GM08714 (cell line): ENCODE measurements around the gene KIAA0513.

Experiments used
- H3K4me3 ChIP-seq: fragments of 200-500 bp; sonication (Bioruptor generic); 2 replicates; pipeline ENCODE4 v1.5.1; 2014; ENCODE audit warnings: mild to moderate bottlenecking, low read length, inconsistent platforms
- ZNF274 ChIP-seq: IDR thresholded peaks from 2 replicates; pipeline ENCODE4 v1.6.1; 2012; ENCODE audit warnings: mild to moderate bottlenecking, low read depth, low read length

KIAA0513 gene

DNA sequence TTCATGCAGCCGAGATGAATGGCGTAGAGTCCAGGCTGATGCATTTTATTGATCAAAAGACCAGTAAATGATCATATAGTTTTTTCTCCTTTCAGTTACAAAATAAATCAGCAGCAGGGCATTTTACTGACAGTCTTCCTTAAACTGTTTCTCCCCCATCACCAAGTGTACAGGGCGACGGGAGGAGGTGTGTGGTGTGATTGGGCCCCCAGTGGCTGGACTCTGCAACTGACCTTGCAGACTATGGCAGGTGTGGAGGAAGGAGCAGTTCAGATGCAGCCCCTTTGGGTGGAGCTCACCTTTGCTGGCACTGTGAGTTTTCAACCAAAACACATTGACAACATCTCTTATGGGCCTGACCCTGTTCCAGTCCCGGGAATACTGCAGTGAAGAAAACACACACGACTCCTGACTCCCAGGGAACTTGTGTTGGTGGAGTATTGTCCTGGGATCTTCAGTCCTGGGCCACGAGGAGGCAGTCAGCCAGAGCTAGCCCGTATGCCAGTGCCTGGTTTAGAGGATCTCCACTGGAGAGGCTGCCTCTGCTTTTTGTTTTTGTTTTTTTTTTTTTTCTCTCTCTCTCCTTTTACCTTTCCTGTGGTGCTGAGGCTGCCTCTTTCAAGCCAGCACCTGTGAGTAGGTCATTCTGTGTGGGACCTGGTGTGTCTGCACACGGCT is 29.8 kb downstream of the KIAA0513 start:
- no peak overlapping the region for H3K4me3 ChIP-seq
- TF ChIP-seq ZNF274 = no peak

DNA sequence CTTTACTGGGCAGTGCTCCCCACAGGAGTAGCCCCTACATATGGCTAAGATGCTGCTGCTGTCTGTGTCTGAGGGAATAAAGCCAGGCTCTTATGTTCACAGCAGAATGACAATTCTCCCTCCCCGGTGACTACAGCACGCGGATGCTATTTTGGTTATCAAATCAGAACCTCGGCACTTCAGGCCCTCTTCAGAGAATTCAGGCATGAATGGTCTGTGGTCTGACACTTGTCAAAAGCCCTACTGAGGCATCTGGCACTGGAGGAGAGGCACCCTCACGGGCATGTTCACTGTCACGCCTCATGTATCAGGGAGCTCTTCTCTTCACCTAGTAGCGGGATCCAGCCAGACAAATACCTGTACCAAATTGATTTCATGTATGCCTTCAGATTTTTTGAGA is 30.4 kb downstream of the KIAA0513 start:
- no peak overlapping the region for H3K4me3 ChIP-seq
- TF ChIP-seq ZNF274 = no peak

DNA sequence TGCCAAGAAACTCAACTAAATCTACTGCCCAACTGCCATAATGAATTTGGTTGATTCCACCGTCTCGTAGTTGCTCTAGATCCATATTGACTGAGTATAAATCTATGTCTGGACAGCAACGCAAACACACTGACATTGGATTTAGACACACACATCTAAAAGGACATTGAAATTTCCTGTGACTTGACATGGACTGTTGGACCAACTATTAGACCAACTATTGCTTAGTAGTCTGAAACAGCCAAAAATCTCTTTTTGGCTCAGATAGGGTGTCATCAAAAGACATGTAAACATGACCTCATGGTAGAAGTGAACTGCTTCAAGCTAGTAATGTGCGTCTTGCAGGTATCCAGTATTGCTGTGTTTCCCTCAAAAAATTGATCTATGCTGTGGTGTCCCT is 31.3 kb downstream of the KIAA0513 start:
- H3K4me3 ChIP-seq = no peak overlapping the region
- no peak for TF ChIP-seq ZNF274

DNA sequence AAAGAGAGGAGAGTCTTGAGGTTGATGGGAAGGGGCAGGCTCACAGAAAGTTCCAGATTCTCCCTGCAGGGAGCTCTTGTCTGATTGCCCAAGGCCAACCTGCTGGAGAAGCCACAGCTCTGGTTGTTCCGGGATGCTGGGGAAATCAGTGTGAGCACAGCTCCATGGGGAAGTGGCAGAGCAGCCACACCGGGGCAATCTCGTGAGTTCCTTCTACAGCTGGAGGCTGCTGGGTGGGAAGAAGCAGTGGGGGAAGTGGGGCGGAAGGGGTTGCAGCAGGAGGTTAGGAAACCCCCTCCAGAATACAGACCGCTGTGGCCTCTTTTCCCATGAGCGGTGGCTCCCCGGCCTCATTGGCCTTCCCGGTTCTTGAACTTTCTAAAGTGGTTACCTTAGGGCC is 34.0 kb downstream of the KIAA0513 start:
- H3K4me3 ChIP-seq = no peak overlapping the region
- no peak for TF ChIP-seq ZNF274

DNA sequence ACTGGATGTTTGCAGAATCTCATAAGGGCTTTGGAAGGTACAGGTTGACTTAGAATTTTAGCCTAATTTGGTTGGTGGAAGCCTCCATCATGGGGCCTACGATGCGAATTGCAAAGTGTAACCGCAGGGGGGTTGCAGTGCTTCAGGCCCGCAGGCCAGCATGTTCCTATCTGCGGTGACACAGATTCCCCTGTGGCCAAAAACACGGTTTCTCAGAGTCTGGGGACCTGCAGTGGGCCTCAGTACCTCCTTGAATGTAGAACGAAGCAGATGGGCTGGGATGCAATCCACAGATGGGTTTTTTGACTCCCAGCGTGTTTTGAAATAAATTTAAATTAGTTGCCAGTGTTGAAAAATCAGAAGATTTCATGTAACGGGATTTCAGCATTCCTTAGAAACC is 34.7 kb downstream of the KIAA0513 start:
- no peak for TF ChIP-seq ZNF274
- H3K4me3 ChIP-seq = no peak overlapping the region

DNA sequence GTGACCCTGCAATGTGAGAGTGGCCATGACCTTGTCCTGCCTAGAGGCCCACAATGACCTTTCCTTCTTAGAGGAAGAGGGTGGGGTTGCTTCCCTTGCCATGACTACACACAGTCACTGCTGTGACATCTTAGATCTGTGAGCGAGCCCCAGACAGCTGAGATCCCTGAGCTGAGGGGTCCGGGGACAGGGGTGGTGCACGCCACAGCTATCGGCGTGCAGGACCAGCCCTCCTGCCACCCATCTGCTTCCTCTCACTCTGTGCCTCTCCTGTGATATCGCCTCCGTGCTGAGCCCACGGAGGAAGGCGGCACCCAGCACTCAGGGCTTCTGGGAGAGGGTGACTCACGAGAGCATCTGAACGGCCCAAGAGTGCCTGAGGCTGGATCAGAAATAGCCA is 35.2 kb downstream of the KIAA0513 start:
- H3K4me3 ChIP-seq = no peak overlapping the region
- TF ChIP-seq ZNF274 = no peak

DNA sequence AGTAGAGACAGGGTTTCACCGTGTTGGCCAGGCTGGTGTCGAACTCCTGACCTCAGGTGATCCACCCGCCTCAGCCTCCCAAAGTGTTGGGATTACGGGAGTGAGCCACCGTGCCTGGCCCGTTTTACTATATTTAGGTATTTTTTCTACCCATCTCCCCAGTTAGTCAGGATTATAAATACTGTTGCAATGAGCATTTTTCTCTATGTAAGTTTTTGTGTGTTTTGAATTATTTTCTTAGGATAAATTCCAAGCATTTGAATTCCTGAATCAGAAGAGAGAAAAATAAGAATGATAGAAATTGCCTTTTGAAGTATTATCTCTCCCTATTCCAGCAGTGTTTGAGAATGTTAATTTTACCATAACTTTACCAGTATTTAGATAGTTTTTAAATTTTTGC is 36.6 kb downstream of the KIAA0513 start:
- no peak overlapping the region for H3K4me3 ChIP-seq
- TF ChIP-seq ZNF274 = no peak

DNA sequence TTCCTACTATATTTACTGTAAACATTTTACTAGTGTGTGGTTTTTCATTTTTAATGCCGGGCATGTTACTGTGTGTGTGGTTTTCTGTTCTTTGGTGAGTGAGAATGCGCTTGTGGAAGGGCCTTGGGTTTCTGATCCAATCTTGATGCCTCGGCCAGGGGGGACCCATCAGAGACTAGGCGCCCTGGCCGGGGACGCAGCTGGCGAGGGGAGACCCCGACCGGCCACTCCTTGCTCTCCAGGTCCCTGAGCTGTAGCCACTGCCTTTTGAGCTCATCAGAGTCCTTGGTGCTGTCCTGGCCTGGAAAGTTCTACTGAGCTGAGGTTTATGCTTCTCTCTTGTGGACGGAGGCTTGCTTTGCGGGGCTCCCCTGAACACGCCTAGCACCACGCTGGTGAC is 37.5 kb downstream of the KIAA0513 start:
- TF ChIP-seq ZNF274 = no peak
- no peak overlapping the region for H3K4me3 ChIP-seq

DNA sequence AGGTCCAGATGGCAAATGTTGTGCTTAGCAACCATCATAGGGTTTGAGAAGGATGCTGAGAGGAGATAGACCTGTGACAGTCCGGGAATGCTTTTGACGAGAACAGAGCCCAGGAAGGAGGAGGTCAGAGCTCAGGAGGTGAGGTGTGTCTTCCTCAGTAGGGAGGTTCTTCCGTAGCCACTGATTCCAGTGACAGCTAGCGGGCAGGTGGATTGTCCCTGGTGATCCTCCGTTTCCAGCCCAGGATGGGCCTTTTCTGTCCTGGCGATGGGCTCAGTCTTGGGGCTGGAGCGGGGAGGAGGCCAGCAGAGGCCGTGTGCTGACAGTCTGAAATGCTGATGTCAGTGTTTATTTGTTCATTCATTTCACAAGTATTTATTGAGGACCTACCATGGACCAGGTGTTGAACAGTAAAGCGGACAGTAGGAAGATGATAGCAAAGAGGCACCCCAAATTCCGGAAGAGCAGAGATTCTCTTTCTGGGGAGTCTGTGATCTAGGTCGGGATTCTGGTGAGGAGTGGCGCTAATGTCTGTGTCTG is 38.8 kb downstream of the KIAA0513 start:
- H3K4me3 ChIP-seq = no peak overlapping the region
- no peak for TF ChIP-seq ZNF274

DNA sequence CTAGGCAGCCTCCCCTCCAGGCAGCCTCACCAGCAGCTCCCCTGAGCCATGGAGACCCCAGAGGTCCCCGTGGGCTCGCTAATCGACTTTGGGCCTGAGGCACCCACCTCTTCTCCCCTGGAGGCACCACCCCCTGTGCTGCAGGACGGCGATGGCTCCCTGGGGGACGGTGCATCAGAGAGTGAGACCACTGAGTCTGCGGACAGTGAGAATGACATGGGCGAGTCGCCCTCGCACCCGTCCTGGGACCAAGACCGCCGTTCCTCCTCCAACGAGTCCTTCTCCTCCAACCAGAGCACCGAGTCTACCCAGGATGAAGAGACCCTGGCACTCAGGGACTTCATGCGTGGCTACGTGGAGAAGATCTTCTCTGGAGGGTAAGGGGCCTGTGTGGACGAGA is 39.4 kb downstream of the KIAA0513 start:
- H3K4me3 ChIP-seq = no peak overlapping the region
- TF ChIP-seq ZNF274 = no peak

DNA sequence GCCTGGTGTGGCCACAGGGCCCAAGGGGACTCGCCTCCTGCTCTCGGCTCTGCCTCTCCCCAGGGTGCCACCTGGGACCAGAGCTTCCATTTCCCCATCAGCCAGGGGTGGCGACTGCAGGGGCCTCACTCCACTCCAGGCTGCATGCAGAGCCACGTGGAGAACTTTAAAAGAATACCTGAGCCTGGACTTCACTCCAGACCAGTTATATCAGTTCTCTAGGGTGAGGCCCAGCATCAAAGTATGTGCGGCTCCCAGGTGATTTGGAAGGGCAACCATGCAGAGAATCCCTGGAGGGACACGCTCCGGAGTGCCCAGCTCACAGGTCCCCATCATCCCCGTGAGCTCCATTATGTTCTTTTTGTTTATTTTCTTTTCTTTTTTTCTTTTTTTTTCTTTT is 39.8 kb downstream of the KIAA0513 start:
- no peak overlapping the region for H3K4me3 ChIP-seq
- TF ChIP-seq ZNF274 = no peak

DNA sequence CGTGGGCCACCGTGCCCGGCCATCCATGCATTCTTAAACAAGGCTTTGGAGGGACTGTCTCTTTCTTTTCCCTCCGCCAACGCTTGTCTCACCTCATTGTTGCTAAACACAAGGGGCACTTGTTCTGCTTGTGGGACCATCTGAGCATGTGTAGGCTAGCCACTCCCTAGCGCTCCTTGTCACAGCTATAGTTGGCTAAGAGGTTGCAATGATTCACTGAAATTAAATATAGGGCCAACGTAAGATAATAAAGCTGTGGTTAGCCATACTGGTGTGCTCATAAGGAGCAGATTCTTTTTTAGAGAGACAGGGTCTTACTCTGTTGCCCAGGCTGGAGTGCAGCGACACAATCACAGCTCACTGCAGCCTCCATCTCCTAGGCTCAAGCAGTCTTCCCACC is 41.2 kb downstream of the KIAA0513 start:
- TF ChIP-seq ZNF274 = no peak
- no peak overlapping the region for H3K4me3 ChIP-seq

DNA sequence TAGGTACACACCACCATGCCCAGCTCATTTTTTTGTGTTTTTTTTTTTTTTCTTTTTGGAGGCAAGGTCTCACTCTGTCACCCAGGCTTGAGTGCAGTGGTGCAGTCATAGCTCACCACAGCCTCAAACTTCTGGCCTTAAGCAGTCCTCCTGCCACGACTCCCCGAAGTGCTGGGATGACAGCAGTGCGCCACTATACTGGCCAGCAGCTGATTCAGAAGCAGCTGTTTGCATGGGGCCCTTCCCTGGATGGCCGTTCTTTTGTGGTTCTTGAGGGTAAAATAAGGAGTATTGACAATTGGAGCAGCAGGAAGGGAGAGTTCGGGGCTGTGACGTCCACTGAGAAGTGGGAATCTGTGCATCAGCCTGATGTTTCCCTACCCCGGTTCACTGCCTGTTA is 41.6 kb downstream of the KIAA0513 start:
- H3K4me3 ChIP-seq = no peak overlapping the region
- no peak for TF ChIP-seq ZNF274

DNA sequence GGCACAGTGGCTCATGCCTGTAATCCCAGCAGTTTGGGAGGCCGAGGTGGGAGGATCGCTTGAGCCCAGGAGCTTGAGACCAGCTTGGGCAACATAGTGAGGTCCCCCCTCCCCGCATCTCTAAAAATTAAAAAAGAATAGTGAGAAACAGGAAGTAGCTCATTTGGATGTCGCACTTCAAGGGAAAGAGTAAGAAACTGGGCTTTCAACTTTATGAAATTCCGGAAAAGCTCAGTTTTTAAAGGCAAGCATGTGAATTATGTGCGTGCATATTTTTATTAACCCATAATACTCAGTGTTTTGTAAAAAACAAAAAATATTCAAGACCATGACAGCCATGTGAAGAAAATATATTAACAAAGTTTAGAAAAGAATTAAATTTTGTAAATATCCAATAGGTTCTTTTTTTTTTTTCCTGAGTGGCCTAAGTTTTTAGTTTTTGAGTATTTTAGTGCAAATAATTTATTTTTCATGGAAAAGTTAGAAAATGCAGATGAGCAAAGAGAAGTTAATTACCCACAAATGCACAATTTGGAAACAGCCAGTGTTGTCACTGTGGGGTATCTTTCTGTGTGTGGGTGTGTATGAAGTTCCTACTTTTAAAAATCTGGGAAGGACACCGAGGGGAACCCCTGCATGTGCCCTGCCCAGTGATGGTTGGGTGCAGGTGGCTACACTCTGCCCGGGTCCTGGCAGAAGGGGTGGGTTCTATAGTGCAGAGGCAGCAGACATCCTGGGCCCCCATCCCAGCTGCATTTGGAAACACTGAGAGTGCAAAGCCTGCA is 44.7 kb downstream of the KIAA0513 start:
- TF ChIP-seq ZNF274 = no peak
- no peak overlapping the region for H3K4me3 ChIP-seq

DNA sequence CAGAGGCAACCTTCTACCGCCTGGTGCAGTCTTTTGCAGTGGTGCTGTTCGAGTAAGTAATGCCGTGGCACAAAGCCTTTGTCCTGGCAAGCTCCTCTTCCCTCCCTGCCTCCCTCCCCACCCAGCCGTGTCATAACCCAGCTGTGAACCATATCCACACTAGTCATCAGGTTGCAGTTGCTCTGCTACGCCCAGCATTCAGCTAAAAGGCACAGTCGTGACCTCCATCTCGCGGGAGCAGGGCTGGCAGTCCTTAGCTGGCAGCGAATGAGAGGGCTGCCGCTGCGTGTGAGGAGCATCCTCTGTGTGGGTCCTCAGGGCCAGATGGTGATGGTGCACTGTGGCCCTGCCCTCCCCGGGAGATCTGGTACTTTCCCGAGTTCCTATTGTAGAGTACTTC is 45.4 kb downstream of the KIAA0513 start:
- TF ChIP-seq ZNF274 = no peak

More for the DNA sequence above, 45.4 kb downstream of the KIAA0513 start:
- H3K4me3 ChIP-seq = no peak overlapping the region
